ENCODE results near the gene FTO.

GRCh38 chr16:53761962-53762703 lies 58.2 kb downstream of the FTO start:
- no peak for TF ChIP-seq POLR2A (IDR thresholded peaks at IDR 0.05)
- TF ChIP-seq, protein P1, sequence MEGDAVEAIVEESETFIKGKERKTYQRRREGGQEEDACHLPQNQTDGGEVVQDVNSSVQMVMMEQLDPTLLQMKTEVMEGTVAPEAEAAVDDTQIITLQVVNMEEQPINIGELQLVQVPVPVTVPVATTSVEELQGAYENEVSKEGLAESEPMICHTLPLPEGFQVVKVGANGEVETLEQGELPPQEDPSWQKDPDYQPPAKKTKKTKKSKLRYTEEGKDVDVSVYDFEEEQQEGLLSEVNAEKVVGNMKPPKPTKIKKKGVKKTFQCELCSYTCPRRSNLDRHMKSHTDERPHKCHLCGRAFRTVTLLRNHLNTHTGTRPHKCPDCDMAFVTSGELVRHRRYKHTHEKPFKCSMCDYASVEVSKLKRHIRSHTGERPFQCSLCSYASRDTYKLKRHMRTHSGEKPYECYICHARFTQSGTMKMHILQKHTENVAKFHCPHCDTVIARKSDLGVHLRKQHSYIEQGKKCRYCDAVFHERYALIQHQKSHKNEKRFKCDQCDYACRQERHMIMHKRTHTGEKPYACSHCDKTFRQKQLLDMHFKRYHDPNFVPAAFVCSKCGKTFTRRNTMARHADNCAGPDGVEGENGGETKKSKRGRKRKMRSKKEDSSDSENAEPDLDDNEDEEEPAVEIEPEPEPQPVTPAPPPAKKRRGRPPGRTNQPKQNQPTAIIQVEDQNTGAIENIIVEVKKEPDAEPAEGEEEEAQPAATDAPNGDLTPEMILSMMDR (IDR thresholded peaks at IDR 0.05) = no peak

Data from adrenal gland (tissue), 5 donors.